ENCODE data around the gene WDR86.

DNA sequence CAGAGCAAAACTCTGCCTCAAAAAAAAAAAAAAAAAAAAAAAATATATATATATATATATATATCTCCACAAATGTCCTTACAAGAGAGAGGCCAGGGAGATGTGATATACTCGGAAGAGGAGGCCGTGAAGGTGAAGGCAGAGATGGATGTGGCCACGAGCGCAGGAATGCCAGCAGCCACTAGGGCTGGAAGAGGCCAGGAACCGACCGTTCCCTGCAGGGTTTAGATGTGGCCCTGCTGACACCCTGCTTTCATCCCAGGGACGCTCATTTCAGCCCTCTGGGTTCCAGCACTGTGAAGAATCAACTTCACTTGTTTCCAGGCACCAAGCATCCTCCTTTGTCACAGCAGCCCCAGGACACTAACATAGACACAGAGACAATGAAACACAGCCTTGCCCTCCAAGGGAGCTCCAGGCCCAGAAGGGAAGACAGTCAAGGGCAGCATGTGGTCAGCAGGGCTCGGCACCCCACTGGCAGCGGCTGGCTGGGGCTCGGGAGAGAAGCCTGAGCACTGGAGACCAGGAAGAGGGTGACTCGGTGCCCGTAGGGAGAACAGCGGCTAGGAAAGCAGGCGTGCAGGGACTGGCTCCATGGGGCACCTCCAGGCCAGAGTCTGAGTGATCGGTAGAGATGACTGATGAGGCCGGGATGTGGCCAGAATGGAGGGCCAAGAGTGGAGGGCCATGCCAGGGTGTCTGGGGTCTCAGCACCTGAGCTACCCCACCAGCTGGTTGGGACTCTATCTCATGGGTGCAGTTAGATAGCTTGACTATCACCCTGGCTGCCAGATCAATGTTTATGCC is 7.6 kb downstream of the WDR86 start:
- no peak for TF ChIP-seq ZNF384 (IDR thresholded peaks at IDR 0.05)
- no peak for TF ChIP-seq HDGF (IDR thresholded peaks at IDR 0.05; ENCODE audit: borderline replicate concordance)
- no peak for TF ChIP-seq SP1 (IDR thresholded peaks at IDR 0.05)
- TF ChIP-seq ARNT (IDR thresholded peaks at IDR 0.05), result no peak
- no peak for TF ChIP-seq FOXA1 (IDR thresholded peaks at IDR 0.05)
- no peak for TF ChIP-seq BHLHE40 (IDR thresholded peaks at IDR 0.05; ENCODE audit: borderline replicate concordance)
- TF ChIP-seq, protein P1, sequence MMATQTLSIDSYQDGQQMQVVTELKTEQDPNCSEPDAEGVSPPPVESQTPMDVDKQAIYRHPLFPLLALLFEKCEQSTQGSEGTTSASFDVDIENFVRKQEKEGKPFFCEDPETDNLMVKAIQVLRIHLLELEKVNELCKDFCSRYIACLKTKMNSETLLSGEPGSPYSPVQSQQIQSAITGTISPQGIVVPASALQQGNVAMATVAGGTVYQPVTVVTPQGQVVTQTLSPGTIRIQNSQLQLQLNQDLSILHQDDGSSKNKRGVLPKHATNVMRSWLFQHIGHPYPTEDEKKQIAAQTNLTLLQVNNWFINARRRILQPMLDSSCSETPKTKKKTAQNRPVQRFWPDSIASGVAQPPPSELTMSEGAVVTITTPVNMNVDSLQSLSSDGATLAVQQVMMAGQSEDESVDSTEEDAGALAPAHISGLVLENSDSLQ (IDR thresholded peaks at IDR 0.05), result no peak
- no peak for TF ChIP-seq FOXK2 (IDR thresholded peaks at IDR 0.05)
- no peak for TF ChIP-seq FOXM1 (IDR thresholded peaks at IDR 0.05; ENCODE audit: borderline replicate concordance)
- no peak for TF ChIP-seq CTBP1 (IDR thresholded peaks at IDR 0.05; ENCODE audit: borderline replicate concordance)
- no peak for TF ChIP-seq LEF1 (IDR thresholded peaks at IDR 0.05; ENCODE audit: borderline replicate concordance)

All from HEK293T (cell line).